HG03159 (cell line): Measurements from ENCODE around the gene LPIN1.

Experiments
- ATAC-seq: cut with Tn5 transposase; IDR thresholded peaks from one replicate; pipeline ENCODE4 v1.9.1; 2021; ENCODE audit warnings: mild to moderate bottlenecking, moderate library complexity; ENCODE audit not compliant: unreplicated experiment

The LPIN1 gene

GRCh38 chr2:11742702-11743357 lies 3.6 kb upstream of the LPIN1 start:
- no peak for ATAC-seq

DNA sequence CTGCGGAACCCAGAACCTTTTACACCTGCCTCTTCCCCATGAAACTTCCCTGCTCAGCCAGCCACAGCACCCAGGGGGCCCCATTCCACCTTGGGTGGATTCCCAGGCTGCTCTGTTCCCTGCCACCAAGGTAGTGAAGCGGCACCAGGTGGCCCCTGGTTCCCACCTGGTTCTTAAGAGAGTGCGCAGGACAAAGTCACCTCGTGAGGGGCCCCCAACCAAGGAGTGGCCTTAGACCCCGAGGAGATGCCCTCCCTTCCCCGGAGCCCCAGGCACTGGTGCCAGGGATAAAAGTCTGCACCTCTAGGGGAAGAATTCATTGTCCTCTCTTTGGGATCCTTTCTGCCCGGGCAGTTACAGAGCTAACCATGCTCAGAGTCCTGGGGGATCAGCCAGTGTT lies 3.1 kb upstream of the LPIN1 start:
- no peak for ATAC-seq

GRCh38 chr2:11743846-11744553 lies 2.4 kb upstream of the LPIN1 start:
- peak; percentile 35 for ATAC-seq

DNA sequence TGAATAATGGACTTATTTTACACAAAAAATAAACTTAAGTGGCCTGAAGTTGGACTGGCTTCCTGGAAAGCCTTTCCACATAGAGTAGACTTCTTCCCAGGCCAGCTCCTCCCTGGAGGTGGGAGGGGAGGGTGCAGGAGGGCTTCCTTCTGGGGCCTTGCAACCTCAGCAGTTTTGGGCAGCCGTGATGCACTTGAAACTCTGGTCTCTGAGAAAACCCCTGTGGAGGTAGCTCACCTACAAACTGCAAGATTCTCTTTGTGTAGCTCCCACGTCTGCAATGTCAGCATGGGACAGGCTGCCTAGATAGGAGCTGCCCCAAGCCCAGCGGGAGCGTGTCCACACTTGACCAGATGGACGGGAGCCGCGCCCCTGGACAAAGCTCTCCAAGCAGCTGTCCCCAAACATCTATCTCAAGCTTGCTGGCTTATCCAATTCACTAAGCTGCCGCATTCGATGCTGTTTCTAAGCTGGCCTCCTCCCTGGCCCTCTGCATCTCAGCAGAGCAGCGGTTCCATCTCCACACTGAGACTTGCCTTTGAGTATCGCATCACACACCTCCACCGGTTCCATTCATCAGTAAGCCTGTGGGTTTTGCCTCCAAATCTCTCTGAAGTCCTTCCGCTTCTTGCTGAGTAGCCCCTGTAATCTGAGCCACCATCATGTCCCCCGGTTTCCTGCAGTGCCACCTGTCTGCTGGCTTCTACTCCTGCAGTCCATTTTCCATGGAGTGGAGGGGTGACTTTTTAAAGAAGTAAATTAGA lies 1.6 kb upstream of the LPIN1 start:
- no peak for ATAC-seq

GRCh38 chr2:11745613-11746375 lies 638 bp upstream of the LPIN1 start:
- no peak for ATAC-seq

DNA sequence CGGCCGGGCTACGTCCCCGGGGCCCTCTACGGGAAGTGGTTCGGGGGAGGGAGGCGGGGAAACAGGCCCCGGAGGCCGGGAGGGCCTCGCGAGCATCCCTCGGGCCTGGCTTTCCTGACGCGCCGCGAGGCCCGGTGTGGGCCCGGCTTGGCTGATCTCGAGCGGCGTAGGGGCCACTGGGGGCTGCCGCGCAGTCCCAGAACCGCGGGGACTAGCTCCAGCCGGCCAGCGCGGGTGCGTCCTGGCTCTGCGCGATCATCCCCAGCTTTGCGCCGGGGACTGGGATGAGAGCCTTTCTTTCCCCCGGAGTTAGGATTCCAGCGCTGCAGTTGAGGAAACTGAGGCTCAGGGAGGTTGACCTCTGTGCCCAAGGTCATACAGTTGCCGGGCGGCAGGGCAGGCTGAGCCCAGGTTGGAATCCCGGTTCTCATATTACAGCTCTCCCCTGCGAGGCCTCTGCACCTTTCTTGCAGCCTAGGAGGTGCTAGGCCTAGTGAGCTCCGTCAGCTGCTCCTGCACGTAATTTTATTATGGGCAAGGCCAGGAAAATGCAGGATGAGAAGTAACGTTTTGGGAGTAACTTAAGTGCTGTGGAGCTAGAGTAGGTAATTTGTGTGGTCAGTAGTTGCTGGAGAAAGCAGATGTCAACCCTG lies 501 bp downstream of the LPIN1 start:
- peak; percentile 8 for ATAC-seq

DNA sequence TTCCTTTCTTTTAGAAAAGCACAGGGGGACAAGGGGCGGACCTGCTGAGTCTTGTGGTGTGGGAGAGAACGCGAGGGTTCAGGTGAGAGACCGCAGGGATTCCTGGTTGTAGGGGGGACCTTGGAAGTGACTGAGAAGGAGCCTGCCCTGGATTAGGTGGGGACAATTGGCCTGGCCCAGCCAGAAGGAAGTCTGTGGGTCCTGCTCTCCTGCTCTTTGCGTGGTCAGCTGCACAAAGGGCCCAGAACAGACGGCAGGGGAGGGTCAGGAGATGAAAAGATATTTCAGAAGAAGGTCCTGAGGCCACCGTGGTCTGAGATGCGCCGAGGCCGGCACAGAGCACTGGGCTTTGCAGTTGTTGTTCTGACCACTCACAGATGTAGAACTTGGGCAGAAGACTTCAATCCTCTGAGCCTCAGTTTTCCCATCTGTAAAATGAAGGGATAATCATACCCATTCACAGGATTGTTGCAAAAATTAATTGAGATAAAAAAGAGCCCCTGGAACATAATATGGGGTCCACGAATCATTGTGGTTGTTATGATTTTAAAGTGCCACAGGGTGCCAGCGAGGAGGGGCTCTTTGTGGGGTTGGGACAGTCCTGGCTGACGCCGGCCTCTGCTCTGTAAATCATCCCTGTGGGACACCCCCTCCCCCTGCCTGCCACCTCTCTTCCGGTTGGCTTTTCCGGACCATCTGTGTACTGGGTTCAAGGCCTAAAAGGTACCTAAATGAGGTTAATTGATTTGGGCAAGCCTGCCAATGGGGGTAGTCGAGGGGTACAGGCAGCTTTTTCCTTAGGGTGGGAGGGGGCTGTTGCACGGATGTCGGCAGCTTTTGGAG lies 1.8 kb downstream of the LPIN1 start:
- no peak for ATAC-seq

DNA sequence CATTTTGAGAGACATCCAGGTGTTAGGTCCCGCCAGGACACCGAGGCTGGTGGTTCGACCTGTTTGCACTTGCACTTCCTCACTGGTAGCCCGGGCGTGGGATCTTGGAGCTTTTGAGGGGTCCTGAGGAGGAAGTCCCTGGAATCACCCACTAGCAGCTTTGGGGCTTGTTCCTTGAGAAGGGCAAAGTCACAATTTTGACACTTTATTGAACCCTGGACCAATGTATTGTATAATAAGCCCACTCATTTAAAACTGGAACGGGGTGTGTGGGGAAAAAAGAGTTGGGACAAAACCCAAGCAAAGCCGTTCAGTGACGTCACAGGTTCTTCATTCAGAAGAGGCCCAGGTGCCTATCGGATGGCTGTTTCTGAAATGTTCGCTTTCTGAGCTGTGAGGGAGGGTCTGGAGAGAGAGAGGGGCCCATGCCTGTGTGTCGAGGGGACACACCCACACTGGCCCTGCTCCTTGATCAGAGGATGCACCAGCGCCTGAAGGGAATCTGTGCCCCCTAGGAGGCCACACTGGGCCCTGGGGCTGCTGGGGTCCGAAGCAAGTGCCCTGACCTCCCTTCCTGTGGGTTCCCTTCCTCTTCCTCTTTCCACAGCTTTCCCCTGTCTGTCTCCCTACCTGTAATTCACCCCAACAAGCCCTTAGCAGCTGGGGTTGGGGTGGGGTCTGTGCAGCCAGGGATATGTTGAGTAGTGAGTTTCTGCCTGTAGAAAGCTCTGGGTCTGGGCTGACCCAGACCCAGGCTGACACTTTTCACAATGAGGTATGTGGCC lies 2.6 kb downstream of the LPIN1 start:
- no peak for ATAC-seq

DNA sequence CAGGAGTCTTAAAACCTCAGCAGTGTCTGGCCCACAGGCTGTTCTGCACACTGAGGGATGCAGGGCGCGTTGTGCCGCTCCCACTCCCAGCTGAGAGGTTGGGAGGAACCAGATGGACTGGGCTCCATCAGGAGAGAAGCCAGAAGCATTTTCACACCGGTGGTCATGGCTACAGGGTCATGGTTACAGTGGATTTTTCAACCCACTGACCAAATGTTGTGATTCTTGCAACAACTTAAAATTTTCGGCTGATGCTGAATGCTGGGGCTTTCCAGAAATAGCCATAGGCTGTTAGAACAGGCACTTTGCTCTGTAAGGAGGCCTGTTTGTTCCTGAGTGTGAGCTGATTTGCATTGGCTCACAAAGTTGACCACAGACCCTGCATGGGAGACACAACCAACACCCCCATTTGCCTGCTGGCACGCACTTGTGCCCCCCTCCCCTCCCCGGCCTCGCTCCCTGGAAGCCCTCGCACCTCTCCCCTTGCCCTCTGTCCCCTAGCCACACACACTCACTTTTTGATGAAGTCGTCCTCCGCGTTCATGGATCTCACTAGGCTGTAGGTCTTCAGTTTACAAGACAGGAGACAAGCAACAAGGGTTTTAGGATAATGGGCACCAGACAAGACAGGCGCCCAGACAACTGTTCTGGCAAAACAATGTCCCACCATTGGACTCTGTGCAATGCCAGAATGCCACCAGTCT lies 3.4 kb downstream of the LPIN1 start:
- ATAC-seq = no peak

GRCh38 chr2:11750422-11750821 lies 4.0 kb downstream of the LPIN1 start:
- ATAC-seq = peak; percentile 38

DNA sequence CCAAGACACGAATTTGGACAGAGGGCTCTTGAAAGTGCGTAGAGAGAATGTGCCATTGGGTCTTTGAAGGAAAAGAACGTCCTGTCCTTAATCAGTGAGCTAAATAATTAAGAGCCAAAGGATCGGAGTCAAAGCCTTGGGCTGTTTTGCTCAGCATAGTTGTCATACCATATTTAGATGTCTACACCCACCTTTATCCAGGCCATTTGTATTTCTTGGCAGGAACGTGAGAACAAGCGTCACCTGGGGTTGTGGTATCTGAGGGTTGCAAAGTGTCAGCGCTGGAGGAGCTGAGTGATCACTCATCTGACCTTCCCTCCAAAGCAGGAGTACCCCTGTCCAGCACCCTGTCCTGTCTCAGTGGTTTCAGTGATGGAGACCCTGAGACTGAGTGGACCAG lies 4.5 kb downstream of the LPIN1 start:
- ATAC-seq = no peak

DNA sequence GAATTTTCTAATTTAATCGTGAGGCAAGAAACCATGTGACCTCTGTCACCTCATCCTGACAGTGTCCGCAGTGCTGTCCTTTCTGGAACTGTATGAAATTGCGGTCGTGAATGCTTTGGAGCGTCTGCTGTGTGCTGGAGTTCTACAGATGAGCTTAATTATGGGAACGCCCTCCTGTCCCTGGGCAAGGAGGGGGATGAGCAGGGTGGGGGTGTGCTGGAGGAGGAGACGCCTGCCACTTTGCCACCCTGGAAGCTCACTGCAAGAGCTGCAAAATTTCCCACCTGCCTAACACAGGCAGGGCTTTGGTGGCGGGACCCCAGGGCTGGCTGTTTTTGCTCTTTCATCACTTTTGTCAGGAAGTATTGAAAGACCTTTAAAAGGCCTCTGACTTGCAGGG lies 6.5 kb downstream of the LPIN1 start:
- no peak for ATAC-seq

DNA sequence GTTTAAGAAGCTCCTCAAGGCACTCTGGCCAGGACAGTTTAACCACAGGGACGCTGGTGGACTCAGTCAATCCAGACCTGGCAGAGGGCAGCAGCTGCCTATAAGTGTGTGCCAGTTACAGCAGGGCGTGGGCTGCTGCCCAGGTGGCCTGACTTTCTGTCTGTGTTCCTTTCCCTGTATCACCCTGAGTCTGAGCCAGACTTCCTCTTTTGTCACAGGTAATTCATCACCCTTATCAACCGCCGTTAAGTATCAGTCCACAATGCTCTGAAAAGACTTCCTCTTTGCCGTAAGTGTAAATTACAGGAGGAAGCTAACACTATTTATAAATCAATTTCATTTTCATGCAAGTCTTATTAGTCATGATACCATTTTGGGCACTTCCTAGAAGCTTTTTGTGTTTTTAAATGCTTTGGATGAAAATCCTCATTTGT lies 7.0 kb downstream of the LPIN1 start:
- ATAC-seq = peak; percentile 84

- ATAC-seq = peak; percentile 32
These were observed 7.7 kb downstream of the LPIN1 start for GRCh38 chr2:11753886-11754699.

DNA sequence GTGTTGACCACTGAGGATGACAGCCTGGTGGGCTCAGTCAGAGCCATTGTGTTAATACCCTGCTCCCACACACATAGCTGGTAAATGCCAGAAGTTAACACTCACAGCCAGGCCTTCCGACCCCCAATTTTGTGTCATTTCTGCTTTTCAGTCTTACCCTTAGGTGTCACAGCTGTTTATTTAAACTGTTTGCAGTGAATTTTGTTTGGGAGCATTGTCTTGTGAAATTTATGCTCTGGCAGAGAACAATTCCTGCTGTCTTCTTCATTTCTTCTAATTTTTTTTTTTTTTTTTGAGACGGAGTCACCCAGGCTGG lies 8.2 kb downstream of the LPIN1 start:
- no peak for ATAC-seq

DNA sequence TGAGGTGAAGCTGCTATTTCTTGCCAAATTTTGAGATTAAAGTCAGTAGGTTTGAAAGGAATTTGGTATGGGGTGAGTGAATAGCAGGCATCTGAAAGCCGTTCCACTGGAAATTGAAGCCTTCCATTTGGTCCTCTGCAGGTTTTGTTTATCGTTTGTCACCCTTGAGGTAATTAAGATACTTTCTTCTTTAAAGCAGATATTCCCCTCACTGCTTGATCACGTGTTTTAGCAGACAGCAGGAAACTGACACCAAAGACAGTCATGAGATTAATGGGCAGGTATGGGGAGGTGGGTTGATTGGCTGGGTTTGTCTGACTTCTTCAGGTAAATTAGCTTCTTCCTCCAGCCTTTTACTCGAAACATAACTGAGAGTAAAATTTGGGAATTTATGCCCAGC lies 10.7 kb downstream of the LPIN1 start:
- no peak for ATAC-seq

- ATAC-seq = no peak
These were observed 11.8 kb downstream of the LPIN1 start for GRCh38 chr2:11758187-11758586.

- ATAC-seq = no peak
These were observed 12.2 kb downstream of the LPIN1 start for GRCh38 chr2:11758647-11759046.
